GM20431 (cell line): ENCODE data around the gene KCNK10.

Experiments used
- in situ Hi-C: fragments of 300-500 bp; cut with MseI, MboI; formaldehyde crosslinking; loops from one replicate; pipeline ENCODE4 v1.15.0; 2020; ENCODE audit warnings: low sequenced_read_pairs; ENCODE audit not compliant: unreplicated experiment

KCNK10 gene

DNA sequence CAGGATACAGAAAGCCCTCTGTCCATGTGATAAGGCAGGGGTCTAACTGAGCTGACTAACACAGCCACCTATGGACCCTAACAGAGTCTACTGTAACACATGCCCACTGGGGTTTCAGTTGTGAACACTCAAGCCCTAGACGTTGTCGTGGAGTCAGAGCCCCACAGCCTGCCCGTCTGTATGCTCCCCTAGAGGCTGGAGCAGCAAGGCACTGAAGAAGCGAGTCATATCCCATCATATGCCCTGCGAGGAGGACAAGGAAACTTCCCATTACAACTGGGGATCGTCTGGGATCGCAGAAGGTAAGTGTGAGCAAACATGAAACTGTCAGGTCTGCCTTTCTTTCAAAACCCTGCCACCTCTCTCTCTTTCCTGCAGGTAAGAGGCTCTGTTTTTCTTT lies 180.1 kb downstream of the KCNK10 start:
- in situ Hi-C loops: no loop called here

DNA sequence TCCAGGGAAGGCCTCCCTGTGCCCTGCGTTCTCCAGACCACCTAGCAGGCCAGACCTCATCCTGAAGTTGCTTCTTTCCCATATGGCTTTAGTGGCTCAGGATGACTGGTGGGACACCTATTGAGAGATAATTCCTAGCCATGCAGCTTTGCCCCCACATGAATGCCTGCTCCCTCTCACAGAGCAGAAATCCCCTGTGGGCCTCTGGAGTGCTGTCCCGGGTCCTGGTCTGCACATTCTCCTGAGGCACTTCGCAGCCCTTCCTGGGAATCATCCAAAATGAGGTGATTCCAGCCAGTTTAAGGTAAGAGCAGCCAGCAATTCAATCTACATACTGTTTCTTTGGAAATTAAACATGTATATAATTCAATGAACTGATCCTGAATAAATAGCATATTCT lies 182.2 kb downstream of the KCNK10 start:
- in situ Hi-C loops: no loop called here

DNA sequence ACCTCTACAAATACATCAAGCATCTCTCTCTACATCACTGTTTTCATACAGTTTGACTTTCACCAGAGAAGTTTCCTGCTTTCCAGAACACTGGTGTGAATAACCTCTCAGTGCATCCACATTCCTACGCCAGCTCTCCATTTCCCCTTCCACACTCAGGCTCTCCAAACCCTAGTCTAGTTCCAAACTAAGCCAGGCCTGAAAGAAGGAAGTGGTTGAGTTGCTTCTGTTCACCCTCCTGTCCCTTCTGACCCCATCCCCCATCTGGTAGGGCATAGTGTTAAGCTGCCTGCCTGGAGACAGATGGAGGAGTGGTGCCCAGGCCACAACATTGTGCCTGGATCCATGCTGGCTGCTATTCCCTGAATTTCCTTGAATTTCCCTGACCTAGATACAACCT lies 185.7 kb downstream of the KCNK10 start:
- in situ Hi-C loops: no loop called here
